ENCODE data around the gene PLB1. TPM values are rescaled to one million over a fixed set of nuclear protein-coding genes. Genes with fewer than 3 reads are reported as not detected.
"Not testable (repeated sequence)": the region's sequence is repeated elsewhere in the genome, so short reads cannot be mapped to it uniquely, and the experiment has no call there.

PLB1 gene
- total RNA-seq, 1 donor from 2014 or later, result 1.8 TPM

DNA sequence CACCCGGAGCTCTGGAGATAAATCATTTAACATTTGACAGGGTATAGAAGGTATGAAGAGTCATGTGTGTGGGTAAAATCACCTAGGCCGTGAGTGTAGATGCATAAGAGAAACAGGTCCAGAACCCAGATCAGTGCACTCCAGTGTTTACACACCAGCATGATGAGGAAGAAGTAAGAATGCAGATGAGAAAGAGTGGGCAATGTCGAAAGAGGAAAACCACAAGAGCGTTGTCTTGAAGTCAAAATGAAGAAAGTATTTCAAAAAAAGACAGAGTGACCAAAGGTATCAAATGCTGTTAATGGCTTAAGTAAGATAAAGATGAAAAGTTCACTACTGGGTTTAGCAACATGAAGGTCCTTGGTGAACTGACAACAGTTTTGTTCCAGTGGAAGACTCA, 32.0 kb upstream of the PLB1 start:
- DNase-seq, result no peak
- ATAC-seq (ENCODE audit: poor library complexity), result no peak
- intact Hi-C loops (cut with DNase I), result no loop called here

DNA sequence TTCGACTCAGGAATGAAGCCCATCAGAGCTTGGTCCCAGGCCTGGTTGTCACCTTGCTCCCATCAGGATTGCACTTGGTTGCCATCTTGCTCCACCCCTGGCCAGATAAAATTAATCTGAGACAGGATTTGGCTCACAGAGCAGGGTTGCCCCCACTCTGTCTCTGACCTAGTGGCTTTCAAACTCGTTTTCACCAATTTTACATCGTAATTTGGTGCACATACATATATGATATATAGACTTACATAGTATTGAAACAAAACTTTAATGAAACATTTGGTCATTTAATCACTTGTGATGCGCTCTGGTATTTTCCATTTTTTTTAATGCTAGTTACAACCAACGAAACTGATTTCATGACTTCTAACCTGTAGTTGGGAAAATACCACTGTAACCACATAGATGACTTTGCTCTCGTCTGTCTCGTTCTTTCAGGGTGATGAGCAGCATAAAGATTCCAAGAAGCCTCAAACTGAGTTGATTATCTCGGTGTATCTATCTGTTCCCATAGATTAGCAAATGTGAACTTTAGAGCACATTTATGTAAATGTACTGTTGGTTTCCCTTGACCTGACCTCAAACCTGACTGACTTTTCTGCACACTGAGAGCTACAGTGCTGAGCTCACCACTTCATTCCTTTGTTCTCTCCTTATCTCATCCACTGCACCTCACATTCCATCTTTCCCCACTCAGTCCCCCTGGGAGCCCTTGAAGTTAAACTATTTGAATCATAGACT, 30.5 kb upstream of the PLB1 start:
- ATAC-seq (ENCODE audit: poor library complexity) (no peak), DNase-seq (no peak)
- intact Hi-C loops (cut with DNase I), result no loop called here

DNA sequence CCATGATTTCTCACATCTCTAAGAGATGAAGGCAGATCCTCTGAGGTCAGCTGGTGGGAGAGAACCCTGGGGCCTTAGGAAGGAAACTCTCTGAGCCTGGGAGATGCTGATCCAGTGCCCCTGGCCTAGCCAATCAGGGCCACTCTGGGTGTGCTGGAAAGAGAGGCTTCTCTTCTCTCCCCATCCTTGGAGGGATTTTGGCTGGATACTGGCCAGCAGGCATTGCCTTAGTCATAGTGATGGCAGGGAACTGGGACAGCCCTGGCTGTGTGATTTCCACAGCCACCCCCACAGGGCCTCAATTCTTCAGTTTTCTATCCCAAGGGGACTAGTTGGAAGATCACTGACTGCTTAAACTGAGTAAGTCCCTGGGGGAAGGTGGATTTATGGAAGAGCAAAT, 26.6 kb upstream of the PLB1 start:
- intact Hi-C loops (cut with DNase I), result no loop called here
- ATAC-seq (ENCODE audit: poor library complexity) (no peak), DNase-seq (no peak)

DNA sequence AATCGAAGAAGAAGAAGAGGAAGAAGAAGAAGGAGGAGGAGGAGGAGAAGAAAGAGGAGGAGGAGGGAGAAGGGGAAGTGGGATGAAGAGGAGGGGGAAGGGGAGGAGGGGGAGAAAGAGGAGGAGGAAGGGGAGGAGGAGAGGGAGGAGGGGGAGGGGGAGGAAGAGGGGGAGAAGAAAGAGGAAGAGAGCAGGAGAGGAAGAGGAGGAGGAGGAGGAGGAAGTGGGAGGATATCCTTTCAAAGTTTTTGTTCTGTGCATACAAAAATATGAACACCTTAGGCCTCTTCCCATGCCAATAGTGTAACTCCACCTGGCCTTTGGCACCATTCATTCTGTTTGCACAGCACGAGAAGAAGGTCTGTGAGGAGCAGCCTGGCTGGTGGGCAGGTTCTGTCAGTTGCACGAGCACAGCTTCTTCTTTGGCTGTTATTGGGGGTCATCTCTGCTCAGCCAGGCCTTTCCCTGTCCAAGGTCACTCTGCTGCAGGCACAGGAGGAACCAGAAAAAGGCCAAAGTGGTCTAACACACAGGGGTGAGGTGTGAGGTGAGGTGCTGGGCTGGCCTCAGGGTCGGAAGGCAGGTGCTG, 25.8 kb upstream of the PLB1 start:
- no peak for ATAC-seq (ENCODE audit: poor library complexity)
- no peak for DNase-seq
- intact Hi-C loops (cut with DNase I), result no loop called here

GRCh38 chr2:28470759-28471158, 25.1 kb upstream of the PLB1 start:
- ATAC-seq (ENCODE audit: poor library complexity) (no peak), DNase-seq (no peak)
- intact Hi-C loops (cut with DNase I), result no loop called here

DNA sequence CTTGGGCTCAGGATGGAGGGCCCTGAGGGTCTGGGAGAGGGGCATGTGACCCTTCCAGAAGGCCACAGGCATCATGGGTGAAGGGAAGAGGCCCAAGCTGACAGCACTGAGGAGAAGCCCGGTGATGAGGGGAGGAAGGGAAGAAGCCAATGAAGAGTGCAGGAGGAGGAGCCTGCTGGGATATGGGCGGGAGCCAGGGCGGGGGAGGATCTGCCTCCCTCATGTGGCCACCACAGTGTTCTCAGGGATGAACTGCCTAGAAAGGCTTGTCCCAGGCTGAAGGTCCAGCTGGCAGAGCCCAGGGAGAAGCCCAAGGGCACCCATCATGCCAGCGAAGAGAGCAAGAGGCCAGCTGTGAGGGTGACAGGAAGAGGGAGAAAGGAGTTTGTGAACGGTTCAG, 24.6 kb upstream of the PLB1 start:
- ATAC-seq (ENCODE audit: poor library complexity) (peak; percentile 36), DNase-seq (no peak)

DNA sequence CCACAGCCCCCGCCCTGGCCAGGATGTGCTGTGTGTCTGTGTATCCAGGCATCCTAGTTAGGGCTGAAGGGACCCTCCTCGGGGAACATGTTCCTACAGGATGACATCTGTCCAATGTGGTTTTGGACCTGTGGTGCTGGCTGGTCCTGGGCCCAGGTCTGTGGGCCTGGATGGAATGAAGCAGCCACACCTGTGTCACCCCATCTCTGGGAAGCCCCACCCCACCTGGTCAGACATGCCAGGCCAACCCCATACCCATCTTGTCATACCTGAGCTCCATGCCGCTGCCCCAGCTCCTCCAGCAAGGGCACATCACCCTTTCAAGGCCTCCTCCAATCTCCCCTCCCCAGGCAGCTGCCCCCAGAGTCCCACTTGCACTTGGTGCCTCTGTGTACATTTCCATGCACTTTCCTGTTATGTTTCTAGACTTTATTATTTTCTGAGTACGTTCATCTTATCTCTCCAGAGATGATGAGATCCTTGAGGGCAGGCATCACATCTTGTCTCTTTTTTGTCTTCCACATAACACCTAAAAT, 24.1 kb upstream of the PLB1 start:
- intact Hi-C loops (cut with DNase I), result no loop called here
- no peak for ATAC-seq (ENCODE audit: poor library complexity)

More for the DNA sequence above, 24.6 kb upstream of the PLB1 start:
- intact Hi-C loops (cut with DNase I), result no loop called here

DNA sequence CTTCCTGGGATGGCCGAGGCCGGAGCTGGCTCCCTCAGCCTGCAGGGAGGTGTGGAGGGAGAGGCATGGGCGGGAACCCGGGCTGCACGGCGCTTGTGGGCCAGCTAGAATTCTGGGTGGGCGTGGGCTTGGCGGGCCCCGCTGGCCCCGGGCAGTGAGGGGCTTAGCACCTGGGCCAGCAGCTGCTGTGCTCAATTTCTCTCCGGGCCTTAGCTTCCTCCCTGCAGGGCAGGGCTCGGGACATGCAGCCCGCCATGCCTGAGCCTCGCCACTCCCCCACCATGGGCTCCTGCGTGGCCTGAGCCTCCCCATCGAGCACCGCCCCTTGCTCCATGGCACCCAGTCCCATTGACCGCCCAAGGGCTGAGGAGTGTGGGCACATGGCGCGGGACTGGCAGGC, 23.2 kb upstream of the PLB1 start:
- ATAC-seq (ENCODE audit: poor library complexity); intact Hi-C loops (cut with DNase I); DNase-seq: not testable (repeated sequence)

More for the DNA sequence above, 24.1 kb upstream of the PLB1 start:
- DNase-seq, result no peak

DNA sequence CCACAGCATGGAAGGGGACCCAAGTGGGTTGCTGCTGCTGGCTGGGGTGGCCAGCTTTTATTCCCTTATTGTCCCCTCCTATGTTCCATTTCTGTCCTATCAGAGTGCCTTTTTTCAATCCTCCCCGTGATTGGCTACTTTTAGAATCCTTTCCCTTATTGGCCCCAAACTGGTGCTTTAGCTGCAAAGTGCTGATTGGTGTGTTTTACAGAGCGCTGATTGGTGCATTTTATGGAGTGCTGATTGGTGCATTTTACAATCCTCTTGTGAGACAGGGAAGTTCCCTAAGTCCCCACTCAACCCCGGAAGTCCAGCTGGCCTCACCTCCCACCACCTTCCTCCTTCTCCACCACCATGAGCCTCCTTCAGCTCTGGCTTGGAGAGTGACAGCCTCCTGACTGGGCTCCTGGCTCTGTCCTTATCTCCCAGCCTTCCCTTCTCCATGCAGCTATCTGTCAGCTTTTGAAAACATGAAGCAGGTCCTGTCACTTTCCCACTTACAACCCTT, 20.7 kb upstream of the PLB1 start:
- DNase-seq (no peak), ATAC-seq (ENCODE audit: poor library complexity) (no peak)
- intact Hi-C loops (cut with DNase I), result no loop called here

- no peak for DNase-seq
- ATAC-seq (ENCODE audit: poor library complexity), result no peak
- intact Hi-C loops (cut with DNase I), result no loop called here
Observed at GRCh38 chr2:28477087-28477486, 18.8 kb upstream of the PLB1 start.

DNA sequence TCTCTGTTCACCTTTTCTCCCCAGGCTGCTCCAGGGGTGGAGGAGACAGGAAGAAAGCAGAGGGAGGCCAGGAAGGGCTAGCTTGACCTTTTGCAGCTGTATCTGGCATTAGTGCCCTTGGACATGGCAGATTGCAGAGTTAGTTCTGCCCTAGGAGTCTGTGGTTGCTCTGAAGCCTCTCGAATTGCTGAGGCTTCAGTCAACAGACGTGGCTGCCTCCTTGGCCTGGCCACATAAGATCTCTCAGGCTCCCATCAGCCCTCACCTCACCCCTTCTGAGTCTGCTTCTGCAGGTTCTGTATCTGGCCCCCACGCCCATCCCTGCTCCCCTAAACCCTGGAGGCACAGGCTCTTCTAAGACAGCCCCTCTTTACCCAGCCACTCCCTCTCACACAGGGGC, 18.2 kb upstream of the PLB1 start:
- DNase-seq, result no peak
- ATAC-seq (ENCODE audit: poor library complexity), result no peak
- intact Hi-C loops (cut with DNase I), result no loop called here

DNA sequence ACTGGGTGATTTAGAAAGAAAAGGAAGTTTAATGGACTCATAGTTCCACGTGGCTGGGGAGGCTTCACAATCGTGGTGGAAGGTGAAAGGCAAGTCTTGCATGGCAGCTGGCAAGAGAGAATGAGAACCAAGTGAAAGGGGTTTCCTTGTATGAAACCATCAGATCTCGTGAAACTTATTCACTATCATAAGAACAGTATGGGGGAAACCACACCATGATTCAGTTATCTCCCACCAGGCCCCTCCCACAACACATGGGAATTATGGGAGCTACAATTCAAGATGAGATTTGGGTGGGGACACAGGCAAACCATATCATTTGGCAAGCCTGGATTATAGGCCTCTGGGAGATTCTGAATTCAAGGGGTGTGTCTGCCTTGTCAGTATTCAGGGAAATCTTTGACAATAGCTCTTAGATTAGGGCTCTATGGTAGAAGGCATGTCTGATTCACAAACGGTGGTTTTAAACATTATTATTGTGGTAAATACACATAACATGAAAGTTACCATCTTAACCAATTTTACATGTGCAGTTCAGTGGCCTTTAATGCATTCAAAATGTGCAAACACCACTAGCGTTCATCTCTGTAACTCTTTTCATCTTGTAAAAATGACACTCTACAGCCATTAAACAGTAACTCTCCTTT, 15.3 kb upstream of the PLB1 start:
- no peak for ATAC-seq (ENCODE audit: poor library complexity)
- intact Hi-C loops (cut with DNase I), result no loop called here
- DNase-seq, result no peak

- DNase-seq (no peak), ATAC-seq (ENCODE audit: poor library complexity) (no peak)
- intact Hi-C loops (cut with DNase I), result no loop called here
Observed at GRCh38 chr2:28481905-28482304, 14.0 kb upstream of the PLB1 start.

DNA sequence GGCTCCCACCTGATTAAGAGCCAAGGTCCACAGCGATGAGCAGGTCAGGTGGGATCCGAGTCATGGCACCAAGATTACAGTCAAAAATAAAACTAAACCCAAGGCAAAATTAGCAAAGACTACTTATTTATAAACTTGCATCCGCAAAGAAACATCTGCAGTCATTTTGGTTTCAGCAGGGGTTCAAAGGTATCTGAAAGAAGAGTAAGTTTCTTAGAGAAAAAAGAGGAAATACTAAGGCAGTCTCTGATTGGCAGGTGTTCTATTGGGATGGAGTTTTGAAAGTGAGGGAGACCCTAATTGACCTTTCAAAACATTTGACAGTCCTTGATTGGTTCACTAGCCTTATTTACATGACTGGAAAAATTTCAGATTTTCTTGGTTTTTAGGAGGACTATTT, 11.0 kb upstream of the PLB1 start:
- no peak for DNase-seq
- no peak for ATAC-seq (ENCODE audit: poor library complexity)
- intact Hi-C loops (cut with DNase I), result no loop called here

GRCh38 chr2:28486526-28486925, 9.3 kb upstream of the PLB1 start:
- DNase-seq (no peak), ATAC-seq (ENCODE audit: poor library complexity) (no peak)
- intact Hi-C loops (cut with DNase I), result no loop called here

GRCh38 chr2:28487258-28487657, 8.6 kb upstream of the PLB1 start:
- ATAC-seq (ENCODE audit: poor library complexity), result no peak
- intact Hi-C loops (cut with DNase I), result no loop called here
- no peak for DNase-seq

- no peak for DNase-seq
- no peak for ATAC-seq (ENCODE audit: poor library complexity)
- intact Hi-C loops (cut with DNase I), result no loop called here
Observed at GRCh38 chr2:28488083-28488830, 7.6 kb upstream of the PLB1 start.

DNA sequence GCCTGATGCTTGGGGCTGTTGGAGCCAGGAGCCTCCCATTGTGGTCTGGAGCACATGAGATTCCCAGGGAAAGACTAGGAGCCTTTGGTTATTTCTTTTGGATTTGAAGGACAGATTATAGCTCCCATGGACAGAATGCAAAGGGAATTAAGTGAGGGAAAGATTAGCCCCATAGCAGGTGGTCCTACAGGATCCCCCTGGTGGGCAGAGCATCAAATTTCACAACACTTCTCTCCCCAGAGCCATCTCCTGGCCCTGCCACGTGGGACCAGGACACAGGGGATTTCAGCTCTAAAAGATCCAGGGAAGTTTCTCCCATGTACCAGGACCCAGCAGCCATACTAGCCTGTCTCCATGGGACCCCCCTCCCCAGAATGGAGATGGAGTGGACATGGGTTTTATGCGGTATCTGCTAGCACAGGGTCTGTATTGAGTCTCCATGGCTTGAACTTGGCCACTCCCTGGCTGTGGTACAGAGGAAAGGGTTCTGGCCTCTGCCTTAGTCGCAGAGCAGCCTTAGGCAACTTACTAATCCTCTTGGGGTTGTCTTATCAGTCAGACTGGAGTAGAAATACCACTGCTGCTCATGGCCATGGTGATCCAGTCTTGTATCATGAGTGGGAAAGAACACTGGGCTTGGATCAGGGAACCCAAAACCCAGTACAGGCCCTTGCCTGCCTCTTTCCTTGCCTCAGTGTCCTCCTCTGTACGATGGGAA, 6.8 kb upstream of the PLB1 start:
- ATAC-seq (ENCODE audit: poor library complexity) (no peak), DNase-seq (no peak)
- intact Hi-C loops (cut with DNase I), result no loop called here

- DNase-seq, result no peak
- intact Hi-C loops (cut with DNase I), result no loop called here
- no peak for ATAC-seq (ENCODE audit: poor library complexity)
Observed at GRCh38 chr2:28490558-28490957, 5.3 kb upstream of the PLB1 start.
